COLO829 (cell line): ENCODE results near the gene TAAR5.
A peak's percentile ranks its signal among the peaks of the same experiment; 100 is the strongest.
"Not testable (repeated sequence)": the region's sequence is repeated elsewhere in the genome, so short reads cannot be mapped to it uniquely, and the experiment has no call there.

Experiments
- DNase-seq: peaks from one replicate; pipeline ENCODE4 v3.0.0; 2012; ENCODE audit warnings: low spot score

TAAR5 gene

GRCh38 chr6:132589454-132589853, at the start of gene TAAR5:
Gene TAAR5 (minus strand): TSS chr6:132589741. CDS start chr6:132589686, 55 bp downstream.
- DNase-seq = no peak

- DNase-seq = not testable (repeated sequence)
Measured at GRCh38 chr6:132637135-132637534, 47.6 kb upstream of the TAAR5 start.

- not testable (repeated sequence) for DNase-seq
Measured at GRCh38 chr6:132635906-132636305, 46.4 kb upstream of the TAAR5 start.

GRCh38 chr6:132635288-132635687, 45.7 kb upstream of the TAAR5 start:
- DNase-seq = not testable (repeated sequence)

- DNase-seq = no peak
Measured at GRCh38 chr6:132634796-132635195, 45.3 kb upstream of the TAAR5 start.

GRCh38 chr6:132633362-132633761, 43.8 kb upstream of the TAAR5 start:
- no peak for DNase-seq

- no peak for DNase-seq
Measured at GRCh38 chr6:132624175-132624574, 34.6 kb upstream of the TAAR5 start, which contains the start of gene TAAR2. Gene TAAR2 (minus strand): TSS chr6:132624275. CDS start chr6:132624275, 0 bp downstream.

- no peak for DNase-seq
Measured at GRCh38 chr6:132623106-132623845, 33.7 kb upstream of the TAAR5 start.

GRCh38 chr6:132616677-132617076, 27.1 kb upstream of the TAAR5 start:
- DNase-seq = no peak

- no peak for DNase-seq
Measured at GRCh38 chr6:132614554-132614953, 25.0 kb upstream of the TAAR5 start.

- DNase-seq = no peak
Measured at GRCh38 chr6:132612449-132613108, 23.0 kb upstream of the TAAR5 start.

- peak; percentile 30 for DNase-seq
Measured at GRCh38 chr6:132611616-132612015, 22.1 kb upstream of the TAAR5 start.

GRCh38 chr6:132607544-132608233, 18.1 kb upstream of the TAAR5 start:
- no peak for DNase-seq

- DNase-seq = no peak
Measured at GRCh38 chr6:132604635-132605152, 15.2 kb upstream of the TAAR5 start.

GRCh38 chr6:132600900-132601299, 11.4 kb upstream of the TAAR5 start:
- not testable (repeated sequence) for DNase-seq

- no peak for DNase-seq
Measured at GRCh38 chr6:132598473-132598872, 8.9 kb upstream of the TAAR5 start.

- no peak for DNase-seq
Measured at GRCh38 chr6:132596201-132596600, 6.7 kb upstream of the TAAR5 start.

GRCh38 chr6:132592855-132593254, 3.3 kb upstream of the TAAR5 start:
- DNase-seq = no peak

- DNase-seq = no peak
Measured at GRCh38 chr6:132590362-132590761, 821 bp upstream of the TAAR5 start.

- DNase-seq = no peak
Measured at GRCh38 chr6:132587424-132587823, 2.1 kb downstream of the TAAR5 start.

GRCh38 chr6:132584698-132585097, 4.8 kb downstream of the TAAR5 start:
- DNase-seq = no peak

GRCh38 chr6:132571774-132572173, 17.8 kb downstream of the TAAR5 start:
- DNase-seq = no peak
